Measurements from ENCODE around the gene KCNIP1.

Gene KCNIP1

DNA sequence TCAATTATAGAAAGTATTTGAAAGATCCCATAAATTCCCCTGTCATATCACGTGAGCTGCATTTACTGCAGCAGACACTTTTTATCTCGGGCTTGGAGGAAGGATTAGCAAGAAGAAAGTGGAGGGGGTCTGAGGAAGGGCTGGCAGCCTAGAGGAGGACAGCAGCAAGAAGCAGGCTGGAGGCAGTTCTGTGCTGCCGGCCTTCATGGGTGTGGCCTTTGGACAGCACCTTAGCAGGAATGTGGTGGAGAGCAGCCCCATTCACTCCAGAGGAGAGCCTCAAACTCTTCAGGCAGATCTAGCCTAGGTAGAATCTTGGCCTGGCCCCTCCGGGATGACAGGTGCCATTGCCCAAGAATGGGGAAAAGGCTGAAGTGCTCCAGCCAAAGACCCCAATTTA, 189.9 kb downstream of the KCNIP1 start:
- H3F3A ChIP-seq (ENCODE audit: low read depth), result no peaks in the 10 kb centered on the region
- H3K9me2 ChIP-seq (replicated peaks; ENCODE audit: low read depth, low read length), result no peaks in the 10 kb centered on the region
- H4K20me1 ChIP-seq (ENCODE audit: insufficient read depth, low read length, poor library complexity, severe bottlenecking), result no peaks in the 10 kb centered on the region
- H3K9ac ChIP-seq (ENCODE audit: low read depth, low read length, poor library complexity, severe bottlenecking), result no peak overlapping the region
- no peaks in the 10 kb centered on the region for H3K4me1 ChIP-seq (ENCODE audit: insufficient read depth, low read length, poor library complexity, severe bottlenecking)
- no peak overlapping the region for H3K4me3 ChIP-seq (ENCODE audit: low read length, poor library complexity, severe bottlenecking)
- no peaks in the 10 kb centered on the region for H3K27me3 ChIP-seq (ENCODE audit: insufficient read depth, low read length, poor library complexity, severe bottlenecking)
- no peak overlapping the region for H2AFZ ChIP-seq (ENCODE audit: low read length)
- no peaks in the 10 kb centered on the region for H3K9me3 ChIP-seq (ENCODE audit: insufficient read depth, low read depth, low read length)
- H3K4me2 ChIP-seq (ENCODE audit: low read depth, low read length, poor library complexity, severe bottlenecking), result no peak overlapping the region
- H3K36me3 ChIP-seq (ENCODE audit: insufficient read depth, low read length), result no peaks in the 10 kb centered on the region
- H3K79me2 ChIP-seq (ENCODE audit: insufficient read depth, low read length), result no peaks in the 10 kb centered on the region
- TF ChIP-seq CTCF (conservative IDR thresholded peaks at IDR 0.05; ENCODE audit: low read length), result no peak
- no peak for TF ChIP-seq EZH2phosphoT487 (IDR thresholded peaks at IDR 0.05; ENCODE audit: borderline replicate concordance)

DNA sequence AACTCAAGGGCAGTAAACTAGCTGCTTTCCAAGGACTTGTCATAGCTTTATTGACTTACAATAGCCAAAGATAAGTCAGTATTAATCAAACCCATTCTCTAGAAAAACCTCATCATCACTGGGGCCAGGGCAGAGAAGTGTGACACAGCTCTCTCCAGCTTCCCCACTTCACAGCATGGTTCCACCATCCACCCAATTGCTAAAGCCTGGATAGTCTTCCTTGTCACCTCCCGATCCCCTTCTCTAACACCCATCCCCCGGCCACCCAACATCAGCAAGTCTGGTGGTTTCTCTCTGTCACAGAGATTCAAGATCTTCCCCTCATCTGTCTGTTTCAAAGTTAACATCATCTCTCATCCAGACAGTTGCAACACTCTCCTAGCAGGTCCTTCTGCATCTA, 191.1 kb downstream of the KCNIP1 start:
- no peaks in the 10 kb centered on the region for H3F3A ChIP-seq (ENCODE audit: low read depth)
- no peaks in the 10 kb centered on the region for H3K9me2 ChIP-seq (replicated peaks; ENCODE audit: low read depth, low read length)
- H3K4me2 ChIP-seq (ENCODE audit: low read depth, low read length, poor library complexity, severe bottlenecking), result no peak overlapping the region
- no peak overlapping the region for H3K4me3 ChIP-seq (ENCODE audit: low read length, poor library complexity, severe bottlenecking)
- no peaks in the 10 kb centered on the region for H3K27me3 ChIP-seq (ENCODE audit: insufficient read depth, low read length, poor library complexity, severe bottlenecking)
- no peaks in the 10 kb centered on the region for H4K20me1 ChIP-seq (ENCODE audit: insufficient read depth, low read length, poor library complexity, severe bottlenecking)
- no peaks in the 10 kb centered on the region for H3K4me1 ChIP-seq (ENCODE audit: insufficient read depth, low read length, poor library complexity, severe bottlenecking)
- no peak overlapping the region for H3K9ac ChIP-seq (ENCODE audit: low read depth, low read length, poor library complexity, severe bottlenecking)
- H3K36me3 ChIP-seq (ENCODE audit: insufficient read depth, low read length), result no peaks in the 10 kb centered on the region
- H2AFZ ChIP-seq (ENCODE audit: low read length), result no peak overlapping the region
- TF ChIP-seq EZH2phosphoT487 (IDR thresholded peaks at IDR 0.05; ENCODE audit: borderline replicate concordance) (no peak), CTCF (conservative IDR thresholded peaks at IDR 0.05; ENCODE audit: low read length) (no peak)
- H3K79me2 ChIP-seq (ENCODE audit: insufficient read depth, low read length), result no peaks in the 10 kb centered on the region
- no peaks in the 10 kb centered on the region for H3K9me3 ChIP-seq (ENCODE audit: insufficient read depth, low read depth, low read length)

GRCh38 chr5:170697031-170697430, 193.2 kb downstream of the KCNIP1 start:
- H3K4me1 ChIP-seq (ENCODE audit: insufficient read depth, low read length, poor library complexity, severe bottlenecking), result no peaks in the 10 kb centered on the region
- no peak for TF ChIP-seq CTCF (conservative IDR thresholded peaks at IDR 0.05; ENCODE audit: low read length)
- TF ChIP-seq EZH2phosphoT487 (IDR thresholded peaks at IDR 0.05; ENCODE audit: borderline replicate concordance), result no peak
- no peak overlapping the region for H2AFZ ChIP-seq (ENCODE audit: low read length)
- no peak overlapping the region for H3K9ac ChIP-seq (ENCODE audit: low read depth, low read length, poor library complexity, severe bottlenecking)
- H3K36me3 ChIP-seq (ENCODE audit: insufficient read depth, low read length), result no peaks in the 10 kb centered on the region
- H3K9me3 ChIP-seq (ENCODE audit: insufficient read depth, low read depth, low read length), result no peaks in the 10 kb centered on the region
- H3F3A ChIP-seq (ENCODE audit: low read depth), result no peaks in the 10 kb centered on the region
- H4K20me1 ChIP-seq (ENCODE audit: insufficient read depth, low read length, poor library complexity, severe bottlenecking), result no peaks in the 10 kb centered on the region
- H3K9me2 ChIP-seq (replicated peaks; ENCODE audit: low read depth, low read length), result no peaks in the 10 kb centered on the region
- no peaks in the 10 kb centered on the region for H3K79me2 ChIP-seq (ENCODE audit: insufficient read depth, low read length)
- no peak overlapping the region for H3K4me2 ChIP-seq (ENCODE audit: low read depth, low read length, poor library complexity, severe bottlenecking)
- H3K27me3 ChIP-seq (ENCODE audit: insufficient read depth, low read length, poor library complexity, severe bottlenecking), result no peaks in the 10 kb centered on the region
- no peak overlapping the region for H3K4me3 ChIP-seq (ENCODE audit: low read length, poor library complexity, severe bottlenecking)

All from Loucy (cell line).